DND-41 (cell line): ENCODE data around the gene ZNF700.

Source experiments
- ATAC-seq: fragments of 200-7000 bp; cut with Tn5 transposase; 3 replicates; pipeline ENCODE4 v1.9.1; 2021; ENCODE audit warnings: low read depth; ENCODE audit not compliant: insufficient read depth
- DNase-seq: peaks from one replicate; pipeline ENCODE4 v3.0.0-alpha.2; 2020
- H2AFZ ChIP-seq: 2 replicates; pipeline ENCODE4 v1.6.0; 2012; ENCODE audit warnings: low read depth, low read length
- H3K27ac ChIP-seq: 2 replicates; pipeline ENCODE4 v1.5.1; 2012; ENCODE audit warnings: low read length, inconsistent platforms
- H3K27me3 ChIP-seq: fragments of 200-600 bp; sonication (generic); 2 replicates; pipeline ENCODE4 v1.6.0; 2012; ENCODE audit warnings: low read length, mild to moderate bottlenecking, inconsistent platforms; ENCODE audit not compliant: insufficient read depth, poor library complexity
- H3K36me3 ChIP-seq: 2 replicates; pipeline ENCODE4 v1.5.1; 2012; ENCODE audit warnings: low read length, inconsistent platforms; ENCODE audit not compliant: insufficient read depth
- H3K4me1 ChIP-seq: 2 replicates; pipeline ENCODE4 v1.5.1; 2012; ENCODE audit warnings: mild to moderate bottlenecking, low read length; ENCODE audit not compliant: insufficient read depth
- H3K4me2 ChIP-seq: 2 replicates; pipeline ENCODE4 v1.6.0; 2012; ENCODE audit warnings: mild to moderate bottlenecking, moderate library complexity, low read length, inconsistent platforms; ENCODE audit not compliant: insufficient read depth
- H3K4me3 ChIP-seq, 2 experiments: fragments of 200-600 bp in 1 of 2; shearing (Covaris generic) in 1 of 2; 2 replicates each; pipeline ENCODE4 v1.5.1; 2012 to 2016; ENCODE audit warnings: inconsistent platforms in 2 of 2, low read length in 2 of 2, mild to moderate bottlenecking in 2 of 2, low read depth in 1 of 2, moderate library complexity in 1 of 2
- H3K79me2 ChIP-seq: 2 replicates; pipeline ENCODE4 v1.6.0; 2012; ENCODE audit warnings: low read length, inconsistent platforms; ENCODE audit not compliant: insufficient read depth
- H3K9ac ChIP-seq: 2 replicates; pipeline ENCODE4 v1.6.0; 2012; ENCODE audit warnings: low read depth, mild to moderate bottlenecking, inconsistent platforms, low read length, moderate library complexity
- H3K9me3 ChIP-seq: 2 replicates; pipeline ENCODE4 v1.5.1; 2012; ENCODE audit warnings: low read length, moderate library complexity, mild to moderate bottlenecking, inconsistent platforms; ENCODE audit not compliant: insufficient read depth, severe bottlenecking
- H4K20me1 ChIP-seq: 2 replicates; pipeline ENCODE4 v1.6.0; 2012; ENCODE audit warnings: low read length; ENCODE audit not compliant: insufficient read depth
- EZH2 ChIP-seq: IDR thresholded peaks from 3 replicates; pipeline ENCODE4 v1.6.1; 2012; ENCODE audit warnings: borderline replicate concordance, low read depth, mild to moderate bottlenecking, moderate library complexity, low read length, inconsistent platforms; ENCODE audit not compliant: severe bottlenecking
- TF ChIP-seq, protein P1 (sequence below): IDR thresholded peaks from 2 replicates; pipeline ENCODE4 v1.5.1; 2012; ENCODE audit warnings: borderline replicate concordance, low read length, moderate library complexity, mild to moderate bottlenecking; ENCODE audit not compliant: poor library complexity, severe bottlenecking; ENCODE audit errors: extremely low read depth

ZNF700 gene

DNA sequence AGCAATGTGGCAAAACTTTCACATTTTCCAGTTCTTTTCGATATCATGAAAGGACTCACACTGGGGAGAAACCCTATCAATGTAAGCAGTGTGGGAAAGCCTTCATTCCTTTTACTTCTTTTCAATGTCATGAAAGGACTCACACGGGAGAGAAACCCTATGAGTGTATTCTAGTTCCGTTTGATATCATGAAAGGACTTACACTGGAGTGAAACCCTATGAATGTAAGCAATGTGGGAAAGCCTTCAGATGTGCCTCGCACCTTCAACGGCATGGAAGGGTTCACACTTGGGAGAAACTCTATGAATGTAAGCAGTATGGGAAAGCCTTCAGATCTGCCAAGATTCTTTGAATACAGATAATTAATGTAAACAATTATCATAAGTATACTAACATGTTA lies 25.4 kb downstream of the ZNF700 start:
- peaks cover 72% of the 10 kb centered on the region for H3K36me3 ChIP-seq

DNA sequence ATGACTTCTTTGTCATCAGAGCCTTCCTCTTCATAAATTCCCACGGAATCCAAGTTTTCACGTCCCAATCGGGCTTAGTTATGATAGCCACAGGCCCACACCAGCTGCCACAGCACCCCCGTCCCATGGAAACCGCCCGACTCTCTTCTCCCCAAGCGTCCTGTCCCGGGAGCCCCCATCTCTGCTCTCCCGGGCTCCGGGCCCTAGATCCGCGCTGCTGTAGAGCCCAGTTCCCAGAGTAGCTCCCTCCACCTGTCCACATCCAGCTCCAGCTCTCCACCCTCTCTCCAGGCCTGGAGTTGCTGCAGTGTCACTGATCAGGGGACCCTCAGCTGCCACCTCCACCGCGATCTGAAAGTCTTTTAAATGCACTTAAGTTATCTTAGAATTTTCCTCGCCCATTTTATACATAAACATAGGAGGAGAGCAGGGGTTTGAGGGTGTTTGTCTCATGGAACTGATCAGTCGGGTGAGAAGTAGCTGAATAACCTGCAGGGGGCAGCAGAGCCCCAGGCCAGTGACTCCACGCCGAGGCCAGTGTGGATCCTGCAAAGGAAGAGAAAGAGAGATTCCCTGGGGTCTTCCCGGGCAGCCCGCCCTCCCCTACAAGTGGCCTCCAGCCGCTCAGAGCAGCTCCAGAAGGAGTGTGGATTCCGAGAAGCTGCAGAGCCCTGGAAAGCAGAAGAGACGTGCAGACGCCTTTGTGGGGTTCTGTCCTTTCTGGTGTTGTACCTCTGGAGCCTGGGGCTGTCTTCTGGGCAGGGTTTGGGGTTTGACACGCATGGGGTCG lies 38.9 kb downstream of the ZNF700 start:
- Histone ChIP-seq H3K4me3 (0 out of 4 replicates have a peak overlapping the region, but pooled peaks of 1 of the 2 experiments have one; percentile 18), H3K4me1 (peaks cover 29% of the 10 kb centered on the region), H3K79me2 (no peaks in the 10 kb centered on the region), H3K27ac (no peak overlapping the region; the same call in 1 of the 2 replicates), H3K9ac (peak overlapping the region; percentile 71; the same call in 1 of the 2 replicates), H3K36me3 (no peaks in the 10 kb centered on the region), H4K20me1 (no peaks in the 10 kb centered on the region), H3K4me2 (peak overlapping the region; percentile 90), H2AFZ (peak overlapping the region; percentile 97; the same call in 1 of the 2 replicates), H3K9me3 (no peaks in the 10 kb centered on the region), H3K27me3 (no peaks in the 10 kb centered on the region)
- DNase-seq (peak; percentile 80), ATAC-seq (peak; percentile 66)
- TF ChIP-seq EZH2, result no peak
- TF ChIP-seq, protein P1, sequence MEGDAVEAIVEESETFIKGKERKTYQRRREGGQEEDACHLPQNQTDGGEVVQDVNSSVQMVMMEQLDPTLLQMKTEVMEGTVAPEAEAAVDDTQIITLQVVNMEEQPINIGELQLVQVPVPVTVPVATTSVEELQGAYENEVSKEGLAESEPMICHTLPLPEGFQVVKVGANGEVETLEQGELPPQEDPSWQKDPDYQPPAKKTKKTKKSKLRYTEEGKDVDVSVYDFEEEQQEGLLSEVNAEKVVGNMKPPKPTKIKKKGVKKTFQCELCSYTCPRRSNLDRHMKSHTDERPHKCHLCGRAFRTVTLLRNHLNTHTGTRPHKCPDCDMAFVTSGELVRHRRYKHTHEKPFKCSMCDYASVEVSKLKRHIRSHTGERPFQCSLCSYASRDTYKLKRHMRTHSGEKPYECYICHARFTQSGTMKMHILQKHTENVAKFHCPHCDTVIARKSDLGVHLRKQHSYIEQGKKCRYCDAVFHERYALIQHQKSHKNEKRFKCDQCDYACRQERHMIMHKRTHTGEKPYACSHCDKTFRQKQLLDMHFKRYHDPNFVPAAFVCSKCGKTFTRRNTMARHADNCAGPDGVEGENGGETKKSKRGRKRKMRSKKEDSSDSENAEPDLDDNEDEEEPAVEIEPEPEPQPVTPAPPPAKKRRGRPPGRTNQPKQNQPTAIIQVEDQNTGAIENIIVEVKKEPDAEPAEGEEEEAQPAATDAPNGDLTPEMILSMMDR, result peak; percentile 89

More for the DNA sequence above, 25.4 kb downstream of the ZNF700 start:
- Histone ChIP-seq H3K4me3 (no peak overlapping the region), H3K27me3 (no peaks in the 10 kb centered on the region), H2AFZ (no peak overlapping the region), H3K4me2 (no peak overlapping the region), H3K9ac (no peak overlapping the region), H3K4me1 (no peaks in the 10 kb centered on the region), H3K9me3 (peaks cover 64% of the 10 kb centered on the region), H4K20me1 (no peaks in the 10 kb centered on the region), H3K27ac (no peak overlapping the region), H3K79me2 (peaks cover 10% of the 10 kb centered on the region)
- ATAC-seq (no peak), DNase-seq (no peak)
- no peak for TF ChIP-seq EZH2
- TF ChIP-seq, protein P1, result no peak

DNA sequence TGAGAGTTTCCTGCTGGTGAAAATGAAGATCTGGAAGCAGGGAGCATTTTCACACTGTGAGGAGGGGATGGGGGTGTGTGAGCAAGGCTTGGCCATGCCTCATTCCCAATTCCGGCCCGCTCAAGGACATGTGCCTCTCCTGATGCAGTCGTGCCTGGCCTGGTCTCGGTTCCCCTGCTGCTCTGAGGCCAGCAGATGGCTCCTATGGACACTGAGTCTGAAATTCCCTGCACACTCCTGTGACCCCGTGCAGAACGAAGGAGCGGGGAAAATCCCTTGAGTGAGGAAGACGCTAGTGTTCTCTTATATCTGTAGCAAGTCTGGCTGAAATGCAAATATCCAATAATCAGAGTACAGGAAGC lies 39.6 kb downstream of the ZNF700 start:
- no peak for DNase-seq
- Histone ChIP-seq H3K9me3 (no peaks in the 10 kb centered on the region), H3K4me2 (peak overlapping the region; percentile 90), H3K36me3 (no peaks in the 10 kb centered on the region), H3K4me3 (peak overlapping the region in 1 of 2 experiments; percentile 86; a peak in 2 of 4 replicates), H3K4me1 (peaks cover 29% of the 10 kb centered on the region), H3K27me3 (no peaks in the 10 kb centered on the region), H4K20me1 (no peaks in the 10 kb centered on the region), H3K27ac (peak overlapping the region; percentile 85), H3K79me2 (no peaks in the 10 kb centered on the region), H3K9ac (peak overlapping the region; percentile 71), H2AFZ (peak overlapping the region; percentile 97)
- no peak for TF ChIP-seq EZH2
- TF ChIP-seq, protein P1, result peak; percentile 33
- ATAC-seq, result no peak
